GM18505 (cell line): ENCODE measurements around the gene ILDR2.
A peak's percentile ranks its signal among the peaks of the same experiment; 100 is the strongest.
"Not testable (repeated sequence)": the region's sequence is repeated elsewhere in the genome, so short reads cannot be mapped to it uniquely, and the experiment has no call there.

Experiments
- ATAC-seq: cut with Tn5 transposase; IDR thresholded peaks from one replicate; pipeline ENCODE4 v1.9.1; 2021; ENCODE audit not compliant: unreplicated experiment
- POLR2A ChIP-seq: IDR thresholded peaks from 4 replicates; pipeline ENCODE4 v1.6.1; 2011; ENCODE audit warnings: borderline replicate concordance; ENCODE audit not compliant: insufficient read depth, insufficient read length; ENCODE audit errors: extremely low read depth

Gene ILDR2

DNA sequence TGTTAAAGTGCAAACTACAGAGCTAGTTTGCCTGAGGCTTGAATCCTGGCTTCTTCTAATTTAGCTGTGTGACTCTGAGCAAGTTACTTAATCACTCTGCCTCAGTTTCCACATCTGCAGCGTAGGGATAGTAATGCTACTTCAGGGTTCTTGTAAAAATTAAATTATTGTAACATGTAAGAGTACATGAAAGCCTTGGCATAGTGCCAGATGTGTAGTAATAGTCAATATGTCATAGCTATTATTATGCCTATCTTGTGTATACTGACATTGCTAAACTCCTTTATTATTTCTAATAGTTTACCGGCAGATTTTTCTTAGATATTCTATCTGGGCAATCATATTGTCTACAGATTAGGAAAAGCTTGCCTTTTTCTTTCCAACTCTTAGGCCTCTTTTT, 92.4 kb downstream of the ILDR2 start:
- no peak for ATAC-seq
- no peak for TF ChIP-seq POLR2A

DNA sequence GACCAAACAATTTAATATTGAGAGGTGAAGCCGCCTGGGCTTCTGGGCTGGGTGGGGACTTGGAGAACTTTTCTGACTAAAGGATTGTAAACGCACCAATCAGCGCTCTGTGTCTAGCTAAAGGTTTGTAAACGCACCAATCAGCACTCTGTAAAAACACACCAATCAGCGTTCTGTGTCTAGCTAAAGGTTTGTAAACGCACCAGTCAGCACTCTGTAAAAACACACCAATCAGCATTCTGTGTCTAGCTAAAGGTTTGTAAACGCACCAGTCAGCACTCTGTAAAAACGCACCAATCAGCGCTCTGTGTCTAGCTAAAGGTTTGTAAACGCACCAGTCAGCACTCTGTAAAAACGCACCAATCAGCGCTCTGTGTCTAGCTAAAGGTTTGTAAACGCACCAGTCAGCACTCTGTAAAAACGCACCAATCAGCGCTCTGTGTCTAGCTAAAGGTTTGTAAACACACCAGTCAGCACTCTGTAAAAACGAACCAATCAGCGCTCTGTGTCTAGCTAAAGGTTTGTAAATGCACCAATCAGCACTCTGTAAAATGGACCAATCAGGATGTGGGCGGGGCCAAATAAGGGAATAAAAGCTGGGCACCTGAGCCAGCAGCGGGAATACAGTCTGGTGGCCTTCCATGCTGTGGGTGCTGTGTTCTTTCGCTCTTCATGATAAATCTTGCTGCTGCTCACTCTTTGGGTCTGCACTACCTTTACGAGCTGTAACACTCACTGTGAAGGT, 97.0 kb downstream of the ILDR2 start:
- ATAC-seq: not testable (repeated sequence)

DNA sequence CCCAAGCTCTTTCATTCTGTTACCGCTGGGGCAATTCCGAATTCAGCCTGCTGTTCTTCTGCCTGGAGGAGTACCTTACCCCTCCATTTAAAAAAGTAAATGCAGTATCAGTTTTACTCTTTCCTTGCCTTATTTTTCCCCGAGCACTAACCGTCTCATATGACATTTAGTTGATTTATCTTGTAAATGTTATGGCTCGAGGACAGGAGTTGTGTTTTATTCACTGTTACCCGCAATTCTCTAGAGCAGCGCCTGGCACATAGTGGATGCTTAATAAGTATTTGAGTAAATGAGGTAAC, 98.9 kb downstream of the ILDR2 start:
- ATAC-seq: no peak
- TF ChIP-seq POLR2A: no peak

DNA sequence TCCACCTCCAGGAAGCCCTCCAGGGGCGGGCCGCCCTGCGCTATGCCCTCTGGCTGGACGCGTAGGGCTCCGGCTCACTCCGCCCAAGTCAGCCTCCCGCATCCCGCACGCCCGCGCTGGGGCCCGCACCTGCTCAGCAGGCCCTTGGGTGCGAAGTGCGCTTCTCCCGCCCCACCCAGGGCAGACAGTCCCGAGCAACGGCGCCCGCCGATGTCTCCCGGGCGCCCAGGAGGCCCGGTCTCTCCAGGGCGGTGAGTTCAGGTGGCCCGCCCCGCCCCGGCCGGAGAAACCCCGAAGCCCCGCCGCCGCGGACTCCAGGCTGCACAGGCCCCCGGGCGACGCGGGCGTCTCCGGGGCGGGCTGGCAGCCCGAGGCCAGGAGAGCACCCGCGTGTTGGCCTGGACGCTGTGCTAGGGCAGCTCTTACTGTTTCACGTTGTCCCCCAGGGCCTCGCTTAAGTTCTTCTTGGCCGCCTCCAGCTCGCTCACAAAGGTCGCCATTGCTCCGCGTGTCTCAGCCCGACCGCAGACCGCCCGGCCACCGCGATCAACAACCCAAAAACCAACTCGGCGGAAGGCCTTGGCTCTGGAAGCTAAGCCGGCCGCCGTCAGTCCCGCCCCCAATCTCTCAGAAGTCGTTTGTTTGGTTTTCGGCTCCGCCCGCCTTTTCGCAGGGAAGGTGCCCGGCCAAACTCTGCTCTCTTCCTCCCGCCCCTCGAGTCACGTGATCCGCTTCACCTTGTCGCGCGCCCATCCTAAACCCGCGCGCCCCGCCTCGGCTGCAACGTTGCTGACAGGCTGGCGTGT, 99.4 kb downstream of the ILDR2 start, which contains the start of gene TADA1:
TSS of gene TADA1 (minus strand) at position 531 of the 806 bp plus-strand sequence. CDS start at position 500, 31 bp downstream.
- TF ChIP-seq POLR2A: peak; percentile 68
- peak; percentile 90 for ATAC-seq

DNA sequence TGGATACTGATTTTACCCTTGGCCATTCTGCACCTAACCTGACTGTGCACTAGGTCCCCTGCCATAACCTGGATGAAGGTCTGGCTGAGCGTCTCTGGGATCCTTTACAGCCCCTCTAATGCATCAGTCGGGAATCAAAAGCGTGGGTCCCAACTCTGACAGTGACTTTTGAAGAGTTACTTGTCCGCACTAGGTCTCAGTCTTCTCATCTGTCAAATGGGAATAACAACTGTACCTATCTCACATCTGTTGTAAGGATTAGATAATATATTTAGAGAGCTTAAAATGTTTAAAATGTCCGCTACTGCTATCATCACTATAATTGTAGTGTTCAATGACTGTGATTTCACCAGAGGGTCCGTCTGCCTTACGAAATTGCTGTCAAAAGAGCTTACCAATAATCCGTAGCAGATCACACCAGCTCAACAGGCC, 100.0 kb downstream of the ILDR2 start:
- TF ChIP-seq POLR2A: no peak
- no peak for ATAC-seq

DNA sequence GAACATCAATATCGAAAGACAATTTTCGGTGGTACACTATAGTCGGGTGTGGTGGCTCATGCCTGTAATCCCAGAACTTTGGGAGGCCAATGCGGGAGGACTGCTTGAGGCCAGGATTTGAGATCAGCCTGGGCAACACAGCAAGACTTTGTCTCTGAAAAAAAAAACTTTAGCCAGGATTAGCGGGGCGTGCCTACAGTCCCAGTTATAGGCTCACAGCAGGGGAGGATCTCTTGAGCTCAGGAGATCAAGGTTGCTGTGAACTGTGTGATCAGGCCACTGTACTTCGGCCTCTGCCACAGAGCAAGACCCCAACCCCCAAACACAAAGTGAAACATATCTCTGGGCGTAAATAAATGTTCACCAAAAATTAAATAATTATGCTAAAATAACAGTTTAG, 100.9 kb downstream of the ILDR2 start:
- ATAC-seq: no peak
- TF ChIP-seq POLR2A: no peak

DNA sequence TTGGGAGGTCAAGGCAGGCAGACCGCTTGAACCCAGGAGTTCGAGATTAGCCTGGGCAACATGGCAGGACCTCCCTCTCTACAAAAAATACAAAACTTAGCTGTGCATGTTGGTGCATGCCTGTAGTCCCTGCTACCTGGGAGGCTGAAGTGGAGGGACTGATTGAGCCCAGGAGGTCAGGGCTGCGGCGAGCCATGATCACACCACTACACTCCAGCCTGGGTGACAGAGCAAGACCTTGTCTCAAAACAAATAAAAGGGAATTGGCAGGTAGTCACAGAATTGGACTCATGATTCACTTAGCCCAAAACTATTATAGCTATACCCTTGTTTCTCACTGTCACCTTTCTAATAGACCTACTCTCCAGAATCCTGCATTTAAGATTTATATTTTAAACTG, 104.8 kb downstream of the ILDR2 start:
- ATAC-seq: no peak
- TF ChIP-seq POLR2A: no peak

DNA sequence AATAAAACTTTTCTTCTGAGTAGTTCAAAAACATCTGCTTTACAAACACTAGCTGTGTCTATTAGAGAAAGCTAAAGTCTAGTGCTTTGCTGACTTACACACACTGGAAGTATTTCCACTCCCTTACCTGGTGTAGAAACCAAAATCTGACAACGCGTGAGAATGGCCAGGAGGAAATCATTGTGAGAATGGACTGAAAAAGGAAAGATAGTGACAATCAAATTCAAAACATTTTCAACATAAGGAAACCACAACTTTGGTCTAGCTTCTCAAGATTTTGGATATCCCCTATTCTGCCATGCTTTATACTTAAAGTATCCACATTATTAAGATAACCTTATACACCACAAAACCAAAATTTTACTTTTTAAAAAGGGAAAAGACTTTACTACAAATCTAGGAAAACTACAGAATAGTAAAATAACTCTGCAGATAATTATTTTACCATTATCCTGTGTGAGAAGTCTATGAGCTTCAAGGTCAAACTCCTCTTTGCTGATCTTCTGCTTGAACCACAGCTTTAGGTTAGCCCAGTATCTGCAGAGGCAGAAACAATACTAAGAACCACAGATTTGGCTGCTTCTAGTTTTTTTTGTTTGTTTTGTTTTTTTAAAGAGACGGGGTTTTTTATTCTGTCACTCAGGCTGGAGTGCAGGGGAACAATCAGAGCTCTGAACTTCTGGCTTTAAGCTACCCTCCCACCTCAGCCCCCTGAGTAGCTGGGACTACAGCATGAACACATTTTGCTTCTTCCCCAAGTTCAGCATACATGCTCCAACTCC, 105.8 kb downstream of the ILDR2 start:
- no peak for ATAC-seq
- no peak for TF ChIP-seq POLR2A

DNA sequence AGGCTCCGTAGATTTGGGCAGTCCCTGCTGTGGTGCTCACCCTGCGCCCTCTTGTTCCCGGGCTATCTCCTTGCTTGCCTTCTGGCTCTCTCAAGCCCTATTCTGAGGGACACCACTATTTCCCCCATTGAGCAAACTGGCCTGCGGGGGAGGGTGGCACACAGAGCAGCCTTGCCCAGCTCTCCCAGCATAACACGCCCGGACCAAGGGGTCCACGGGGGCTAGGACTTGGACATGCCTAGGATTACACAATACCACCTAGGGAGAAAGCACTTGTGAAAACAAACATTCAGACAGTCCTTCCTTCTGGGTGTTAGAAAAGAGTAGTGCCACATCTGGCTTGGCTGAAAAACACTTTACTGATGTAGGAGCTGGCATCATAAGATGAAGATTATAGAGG, 106.7 kb downstream of the ILDR2 start:
- TF ChIP-seq POLR2A: no peak
- ATAC-seq: no peak

DNA sequence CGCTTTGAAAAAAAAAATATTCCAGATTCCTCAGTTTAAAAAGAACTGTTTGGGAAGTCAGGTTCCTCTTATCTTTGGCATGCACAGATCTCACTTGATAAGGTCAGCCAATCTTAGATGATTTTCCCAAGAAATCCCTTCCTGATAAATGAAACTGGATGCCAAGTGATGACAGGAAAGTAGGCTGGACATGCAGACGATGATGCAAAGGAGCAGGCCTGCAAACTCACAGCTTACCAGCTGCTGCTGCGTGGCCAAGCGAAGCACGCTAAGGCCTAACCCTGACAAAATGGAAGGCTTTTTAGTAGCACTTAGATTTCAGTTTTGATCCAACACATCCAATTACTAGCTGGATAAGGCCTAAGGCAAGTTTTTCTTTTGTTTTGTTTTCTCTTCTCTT, 109.4 kb downstream of the ILDR2 start:
- no peak for TF ChIP-seq POLR2A
- ATAC-seq: no peak

DNA sequence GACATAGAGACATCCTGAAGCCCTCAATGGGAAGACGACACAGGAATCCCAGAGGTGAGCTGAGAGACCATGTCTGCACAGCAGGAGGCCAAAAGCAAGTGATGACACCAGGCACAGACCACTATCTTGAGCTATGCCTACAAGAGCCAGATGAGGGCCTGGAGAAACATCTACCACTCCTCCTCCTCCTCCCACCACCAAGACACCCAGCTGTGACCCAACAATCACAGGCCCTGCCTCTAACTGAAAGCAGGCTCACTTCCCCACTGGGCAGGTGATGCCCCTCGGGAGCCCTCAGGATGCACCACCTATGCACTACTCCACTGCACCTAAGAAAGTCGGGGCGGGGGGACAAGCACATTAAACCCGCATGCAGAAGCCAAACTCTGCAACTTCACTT, 115.7 kb downstream of the ILDR2 start:
- no peak for ATAC-seq
- TF ChIP-seq POLR2A: no peak

DNA sequence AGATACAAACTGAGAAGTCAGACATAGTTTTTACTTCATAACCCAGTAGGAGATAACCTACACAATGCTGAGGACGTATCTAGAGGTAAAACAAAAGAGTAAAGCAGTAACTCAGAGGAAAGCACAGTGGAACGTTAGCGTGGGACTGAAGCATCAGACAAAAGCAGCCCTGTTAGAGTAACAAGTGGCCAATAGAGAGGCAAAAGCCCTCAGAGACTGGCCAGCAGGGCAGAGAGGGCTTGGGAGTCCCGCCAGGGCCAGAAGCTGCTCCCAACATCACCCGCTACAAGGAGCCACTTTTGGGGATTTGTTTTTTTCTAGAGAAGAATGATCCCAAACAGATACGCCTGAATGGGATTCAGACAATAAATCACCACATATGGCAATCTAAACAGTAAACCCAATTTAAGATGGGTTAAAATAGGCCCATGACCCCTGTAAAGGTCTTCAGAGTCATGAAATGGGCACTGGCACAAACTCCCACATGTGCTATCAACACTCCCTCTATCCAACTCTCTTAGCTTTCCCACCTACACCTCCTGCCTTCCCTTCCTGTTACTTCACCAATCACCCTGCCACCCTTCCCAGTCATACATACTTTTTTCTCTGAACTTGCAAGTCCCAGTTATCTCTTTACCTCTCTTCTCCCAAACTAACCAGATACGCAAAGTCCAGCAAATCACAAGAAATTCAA, 116.5 kb downstream of the ILDR2 start:
- no peak for ATAC-seq
- TF ChIP-seq POLR2A: no peak
